Left ventricle myocardium superior (tissue), 1 donor: ENCODE results near the gene DDRGK1. TPM values are rescaled to one million over a fixed set of nuclear protein-coding genes. Genes with fewer than 3 reads are reported as not detected.
"Not testable (repeated sequence)": the region's sequence is repeated elsewhere in the genome, so short reads cannot be mapped to it uniquely, and the experiment has no call there.

Experiments
- ATAC-seq: fragments of 200-7000 bp; cut with Tn5 transposase; one replicate; pipeline ENCODE4 v1.9.1; 2020; ENCODE audit warnings: mild to moderate bottlenecking, moderate library complexity
- DNase-seq: peaks from one replicate; pipeline ENCODE4 v3.0.0-alpha.2; 2020
- intact Hi-C: fragments of 100-400 bp; cut with micrococcal nuclease; formaldehyde crosslinking; loops from one replicate; pipeline ENCODE4 v1.11.0; 2022
- total RNA-seq: library from RNA; stranded (reverse); fragmentation: NEBNext Ultra II Directional; extraction: Animal tissue kit (Norgen Biotek cat#: 25700); gene quantifications from one replicate; pipeline ENCODE4 v1.2.1, GENCODE V29; 2021
- donor health status: DM: no; HTN: yes; CAD: no; lungs with severe emphysema.

The DDRGK1 gene
- total RNA-seq, 1 donor from 2014 or later, result 37.2 TPM

- DNase-seq (peak; percentile 80), ATAC-seq (peak; percentile 89)
- intact Hi-C loops, result no loop called here
Observed at GRCh38 chr20:3222635-3223600, 18.4 kb upstream of the DDRGK1 start.

GRCh38 chr20:3221398-3222226 is 17.1 kb upstream of the DDRGK1 start:
- DNase-seq (no peak), ATAC-seq (no peak)
- intact Hi-C loops, result no loop called here

- peak; percentile 78 for ATAC-seq
- peak; percentile 75 for DNase-seq
- intact Hi-C loops, result no loop called here
Observed at GRCh38 chr20:3218307-3218988, 14.0 kb upstream of the DDRGK1 start.

- intact Hi-C loops, DNase-seq, ATAC-seq: not testable (repeated sequence)
Observed at GRCh38 chr20:3215359-3215917, 11.0 kb upstream of the DDRGK1 start.

- ATAC-seq (no peak), DNase-seq (no peak)
- intact Hi-C loops, result no loop called here
Observed at GRCh38 chr20:3213226-3213625, 8.7 kb upstream of the DDRGK1 start.

GRCh38 chr20:3210346-3210745 is 5.9 kb upstream of the DDRGK1 start:
- intact Hi-C loops, result no loop called here
- ATAC-seq, result no peak
- no peak for DNase-seq

GRCh38 chr20:3209946-3210317 is 5.5 kb upstream of the DDRGK1 start:
- no peak for DNase-seq
- peak; percentile 37 for ATAC-seq
- intact Hi-C loops, result no loop called here

- DNase-seq (peak; percentile 62), ATAC-seq (peak; percentile 58)
- intact Hi-C loops, result no loop called here
Observed at GRCh38 chr20:3209257-3209945, 4.9 kb upstream of the DDRGK1 start, which contains the start of gene ITPA. Gene ITPA (plus strand): TSS chr20:3209498. CDS start chr20:3209552, 54 bp downstream.

GRCh38 chr20:3208786-3209256 is 4.3 kb upstream of the DDRGK1 start:
- intact Hi-C loops, result no loop called here
- DNase-seq (no peak), ATAC-seq (no peak)

- no peak for DNase-seq
- intact Hi-C loops, result no loop called here
- peak; percentile 9 for ATAC-seq
Observed at GRCh38 chr20:3203315-3204123, 963 bp downstream of the DDRGK1 start.

- DNase-seq, result no peak
- no peak for ATAC-seq
- intact Hi-C loops, result no loop called here
Observed at GRCh38 chr20:3202965-3203314, 1.5 kb downstream of the DDRGK1 start.

- DNase-seq (no peak), ATAC-seq (no peak)
- intact Hi-C loops, result no loop called here
Observed at GRCh38 chr20:3199976-3200755, 4.3 kb downstream of the DDRGK1 start.

GRCh38 chr20:3199206-3199605 is 5.3 kb downstream of the DDRGK1 start:
- intact Hi-C loops, result no loop called here
- no peak for DNase-seq
- ATAC-seq, result no peak

- DNase-seq (no peak), ATAC-seq (no peak)
- intact Hi-C loops, result no loop called here
Observed at GRCh38 chr20:3195590-3196237, 8.8 kb downstream of the DDRGK1 start.

GRCh38 chr20:3194617-3195280 is 9.7 kb downstream of the DDRGK1 start:
- DNase-seq (no peak), ATAC-seq (no peak)
- intact Hi-C loops, result no loop called here
